ENCODE measurements around the gene UBC. TPM values are rescaled to one million over a fixed set of nuclear protein-coding genes. Genes with fewer than 3 reads are reported as not detected.
"Not testable (repeated sequence)": the region's sequence is repeated elsewhere in the genome, so short reads cannot be mapped to it uniquely, and the experiment has no call there.

Gene UBC
- 1,088 TPM for polyA plus RNA-seq (2013, experiment 1 of 2; ENCODE audit: insufficient read length)
- 1,151 TPM for polyA plus RNA-seq (2013, experiment 2 of 2; ENCODE audit: insufficient read length)

DNA sequence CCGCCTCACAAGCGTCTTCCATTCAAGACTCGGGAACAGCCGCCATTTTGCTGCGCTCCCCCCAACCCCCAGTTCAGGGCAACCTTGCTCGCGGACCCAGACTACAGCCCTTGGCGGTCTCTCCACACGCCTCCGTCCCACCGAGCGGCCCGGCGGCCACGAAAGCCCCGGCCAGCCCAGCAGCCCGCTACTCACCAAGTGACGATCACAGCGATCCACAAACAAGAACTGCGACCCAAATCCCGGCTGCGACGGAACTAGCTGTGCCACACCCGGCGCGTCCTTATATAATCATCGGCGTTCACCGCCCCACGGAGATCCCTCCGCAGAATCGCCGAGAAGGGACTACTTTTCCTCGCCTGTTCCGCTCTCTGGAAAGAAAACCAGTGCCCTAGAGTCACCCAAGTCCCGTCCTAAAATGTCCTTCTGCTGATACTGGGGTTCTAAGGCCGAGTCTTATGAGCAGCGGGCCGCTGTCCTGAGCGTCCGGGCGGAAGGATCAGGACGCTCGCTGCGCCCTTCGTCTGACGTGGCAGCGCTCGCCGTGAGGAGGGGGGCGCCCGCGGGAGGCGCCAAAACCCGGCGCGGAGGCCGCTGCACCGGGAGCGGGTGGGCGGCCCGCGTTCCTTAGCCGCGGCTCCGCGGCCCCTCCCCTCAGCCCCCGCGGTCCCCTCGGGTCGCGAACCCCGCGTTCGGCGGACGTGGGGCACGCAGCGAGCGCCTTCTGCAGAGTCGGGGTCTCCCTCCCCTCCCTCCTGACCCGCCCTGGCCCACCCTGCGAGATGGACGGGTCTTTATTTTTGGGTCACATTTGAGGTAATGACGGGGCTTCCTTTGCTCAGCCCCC, at the start of gene UBC:
Gene UBC, minus strand, starts transcription at position 259 of the 847 bp plus-strand sequence. CDS start 879 bp downstream, outside the sequence.
- DNase-seq: peak; percentile 96

DNA sequence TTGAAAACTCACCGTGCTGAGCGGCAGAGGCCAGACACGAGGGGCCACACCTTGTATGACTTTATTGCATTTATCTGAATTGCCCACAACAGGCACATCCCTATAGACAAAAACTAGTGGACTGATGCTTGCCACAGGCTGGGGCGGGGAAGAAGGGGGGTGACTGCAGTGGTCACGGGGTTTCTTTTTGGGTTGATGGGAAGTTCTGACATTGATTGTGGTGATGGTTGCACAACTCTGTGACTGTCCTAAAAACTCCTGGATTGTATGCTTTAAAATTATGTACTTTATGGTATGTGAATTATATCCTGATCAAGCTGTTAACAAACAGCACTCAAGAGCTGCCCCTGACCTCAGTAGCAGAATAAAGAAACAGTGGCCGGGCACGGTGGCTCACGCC, 48.8 kb upstream of the UBC start:
- DNase-seq: no peak

DNA sequence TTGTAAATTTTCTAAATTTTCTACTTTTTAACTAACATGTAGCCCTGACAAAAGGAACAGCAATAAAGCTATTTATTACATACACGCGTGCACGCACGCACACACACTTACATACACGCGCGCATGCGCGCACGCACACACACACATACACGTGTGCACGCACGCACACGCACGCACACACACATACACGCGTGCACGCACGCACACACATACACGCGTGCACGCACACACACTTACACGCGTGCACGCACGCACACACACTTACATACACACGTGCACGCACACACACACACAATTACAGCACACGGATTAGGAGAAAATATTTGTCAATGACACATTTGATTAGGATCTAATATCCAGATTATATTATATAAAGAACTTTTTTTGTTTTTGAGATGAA, 46.6 kb upstream of the UBC start:
- DNase-seq: no peak

DNA sequence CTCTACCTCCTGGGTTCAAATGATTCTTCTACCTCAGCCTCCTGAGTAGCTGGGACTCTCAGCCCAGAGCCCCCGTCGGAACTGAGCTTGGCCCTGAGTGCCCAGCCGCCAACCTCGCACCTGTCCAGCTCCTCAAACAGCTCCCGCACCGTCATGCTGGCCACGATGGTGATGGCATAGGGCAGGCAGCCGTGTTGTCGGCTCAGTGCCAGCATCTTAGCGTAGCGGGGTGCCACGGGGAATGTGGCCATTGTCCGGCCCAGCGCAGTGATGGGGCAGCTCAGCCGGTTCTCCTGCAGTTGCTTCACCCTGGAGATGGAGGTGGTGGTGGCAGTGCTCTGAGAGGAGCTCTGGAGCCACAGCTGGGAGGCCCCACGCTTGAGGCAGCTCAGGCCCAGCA, 42.1 kb upstream of the UBC start:
- no peak for DNase-seq

DNA sequence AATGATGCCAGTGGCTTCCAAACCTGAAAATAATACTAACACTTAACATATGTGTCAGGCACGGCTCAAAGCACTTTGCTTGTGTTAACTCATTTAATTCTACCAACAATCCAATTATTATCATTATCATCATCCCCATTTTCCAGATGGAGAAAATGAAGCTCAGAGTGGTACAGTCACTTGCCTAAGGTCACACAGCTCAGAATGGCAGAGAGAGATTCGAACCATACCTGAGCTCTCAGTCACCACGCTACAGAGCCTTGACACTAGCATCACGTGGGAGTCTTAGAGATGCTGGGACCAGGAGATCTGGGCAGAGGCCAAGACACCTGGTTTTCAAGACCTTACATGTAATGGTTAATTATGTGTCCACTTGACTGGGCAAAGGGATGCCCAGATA, 40.3 kb upstream of the UBC start:
- DNase-seq: no peak

DNA sequence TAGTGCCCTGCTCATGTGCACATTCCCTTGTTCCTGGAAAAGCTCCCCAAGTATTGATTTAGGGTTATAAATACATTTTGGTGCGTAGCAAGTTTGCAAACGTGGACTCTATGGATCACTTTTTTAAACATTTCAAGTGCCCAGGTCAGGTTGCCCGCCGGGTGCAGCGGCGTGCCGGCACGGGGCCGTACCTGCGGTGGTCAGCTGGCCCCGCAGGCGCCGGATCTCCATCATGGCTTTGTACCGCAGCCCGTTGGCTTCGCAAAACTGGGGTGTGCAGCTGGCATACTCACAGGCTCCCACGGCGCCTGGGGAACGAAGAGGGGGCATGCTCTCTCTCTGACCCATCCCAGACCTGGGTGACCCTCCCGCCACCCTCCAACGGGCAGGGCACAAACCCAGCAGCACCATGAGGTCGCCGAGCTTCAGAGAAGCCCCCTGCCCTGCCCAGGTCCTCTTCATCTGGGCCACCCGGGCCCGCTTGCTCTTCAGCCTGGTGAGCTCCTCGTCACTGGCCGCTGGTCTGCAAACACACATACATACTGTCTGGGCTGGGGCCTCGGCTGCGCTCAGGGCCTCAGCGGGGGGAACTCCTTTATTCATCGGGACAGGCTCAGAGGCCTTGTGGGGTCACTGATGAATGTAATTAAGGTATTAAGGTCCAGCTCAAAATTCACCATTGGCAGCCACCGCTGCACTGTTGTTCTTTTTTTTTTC, 39.4 kb upstream of the UBC start:
- no peak for DNase-seq

DNA sequence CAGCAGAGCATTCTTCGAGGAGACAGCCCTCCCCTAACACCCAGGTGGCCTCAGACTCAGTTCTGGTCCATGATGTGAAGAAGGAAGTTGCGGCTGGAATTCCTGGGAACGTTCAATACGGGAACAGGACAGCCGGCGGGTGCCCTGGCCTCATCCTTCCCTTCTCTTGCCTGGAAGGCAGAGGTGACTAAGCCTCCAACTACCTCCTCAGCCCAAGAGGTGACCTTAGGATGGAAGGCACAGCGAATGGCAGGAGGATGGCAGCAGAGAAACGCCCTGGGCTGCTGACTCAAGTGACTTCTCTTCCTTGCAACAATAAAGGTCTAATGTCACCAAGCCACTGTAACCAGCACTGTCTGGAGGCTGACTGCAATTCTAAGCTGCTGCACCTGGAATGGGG, 38.4 kb upstream of the UBC start:
- DNase-seq: no peak

DNA sequence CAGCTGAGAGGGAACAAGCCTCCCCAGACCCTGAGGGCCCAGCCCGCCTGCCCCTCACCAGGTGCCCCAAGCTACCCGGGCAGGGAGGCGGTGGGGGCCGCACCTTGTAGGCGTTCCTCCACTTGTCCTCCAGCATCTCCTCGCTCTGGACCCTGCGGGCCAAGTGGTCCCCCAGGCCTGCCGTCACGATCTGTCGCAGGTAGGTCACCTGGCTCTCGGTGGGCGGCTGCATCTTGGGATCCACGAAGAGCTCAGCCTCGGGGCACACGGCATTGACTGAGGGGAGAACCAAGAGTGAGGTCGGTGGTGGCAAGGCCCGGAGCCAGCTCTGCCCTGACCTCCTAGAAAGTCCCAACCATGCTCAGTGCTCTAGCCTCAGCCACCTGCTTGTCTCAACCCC, 37.8 kb upstream of the UBC start:
- no peak for DNase-seq

DNA sequence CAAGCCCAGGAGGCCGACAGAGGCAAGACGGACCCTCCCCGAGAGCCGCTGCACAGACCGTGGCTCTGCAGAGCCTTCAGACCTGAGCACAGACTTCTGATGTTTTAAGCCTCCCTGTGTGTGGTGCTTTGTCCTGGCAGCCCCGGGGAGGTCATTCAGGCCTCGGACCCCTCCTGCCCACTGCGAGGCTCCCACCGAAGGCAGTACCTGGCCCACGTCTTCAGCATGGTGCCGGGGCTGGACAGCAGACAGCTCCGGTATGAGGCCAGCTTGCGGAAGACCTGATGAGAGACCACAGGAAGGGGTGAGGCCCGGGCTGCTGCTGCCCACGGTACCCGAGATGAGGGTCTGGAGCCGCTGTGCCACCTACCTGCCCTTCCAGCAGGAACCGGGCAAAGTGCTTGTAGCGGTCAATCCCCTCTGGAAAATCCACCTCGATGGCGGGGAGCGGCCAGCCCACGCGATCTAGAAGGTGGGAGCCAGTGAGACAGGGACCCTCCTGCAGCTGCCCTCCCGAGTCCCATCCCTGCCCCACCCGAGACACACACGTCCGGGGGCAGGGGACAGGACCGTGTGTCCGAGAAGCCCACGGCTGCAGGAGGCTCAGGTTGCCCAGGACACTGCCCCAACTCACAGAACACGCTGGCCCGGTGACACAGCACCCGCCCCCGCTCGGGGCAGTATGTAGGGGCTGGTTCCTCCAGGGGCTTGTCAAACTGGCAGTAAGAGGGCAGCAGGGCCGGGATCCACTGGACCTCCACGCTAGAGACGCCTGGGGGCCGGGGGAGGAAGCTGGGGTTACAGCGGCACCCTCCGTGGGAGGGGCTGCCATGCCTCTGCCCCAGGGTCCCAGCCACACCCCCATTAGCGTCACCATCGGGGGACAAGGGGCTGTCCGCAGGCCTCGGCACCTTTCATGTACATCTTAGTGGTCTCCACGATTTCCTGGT, 35.6 kb upstream of the UBC start:
- DNase-seq: no peak

DNA sequence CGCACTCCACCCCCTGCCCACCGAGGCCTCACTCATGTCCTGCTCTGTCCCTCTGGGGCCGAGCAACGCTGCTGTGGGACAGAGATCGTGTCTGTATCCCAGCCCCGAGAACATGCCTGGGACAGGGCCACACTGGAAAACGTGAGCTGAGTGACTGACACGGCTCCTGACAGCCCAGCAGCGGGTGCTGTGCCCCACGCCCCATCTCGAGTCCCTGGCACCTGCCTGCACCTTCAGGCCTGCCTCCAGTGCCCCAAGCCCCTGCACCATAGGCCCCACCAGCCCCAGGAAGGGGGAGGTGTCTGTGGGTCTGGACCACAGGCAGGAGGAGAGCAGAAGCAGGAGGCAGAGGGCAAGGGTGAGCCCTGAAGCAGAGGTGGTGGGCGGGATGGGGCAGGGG, 34.6 kb upstream of the UBC start:
- no peak for DNase-seq

DNA sequence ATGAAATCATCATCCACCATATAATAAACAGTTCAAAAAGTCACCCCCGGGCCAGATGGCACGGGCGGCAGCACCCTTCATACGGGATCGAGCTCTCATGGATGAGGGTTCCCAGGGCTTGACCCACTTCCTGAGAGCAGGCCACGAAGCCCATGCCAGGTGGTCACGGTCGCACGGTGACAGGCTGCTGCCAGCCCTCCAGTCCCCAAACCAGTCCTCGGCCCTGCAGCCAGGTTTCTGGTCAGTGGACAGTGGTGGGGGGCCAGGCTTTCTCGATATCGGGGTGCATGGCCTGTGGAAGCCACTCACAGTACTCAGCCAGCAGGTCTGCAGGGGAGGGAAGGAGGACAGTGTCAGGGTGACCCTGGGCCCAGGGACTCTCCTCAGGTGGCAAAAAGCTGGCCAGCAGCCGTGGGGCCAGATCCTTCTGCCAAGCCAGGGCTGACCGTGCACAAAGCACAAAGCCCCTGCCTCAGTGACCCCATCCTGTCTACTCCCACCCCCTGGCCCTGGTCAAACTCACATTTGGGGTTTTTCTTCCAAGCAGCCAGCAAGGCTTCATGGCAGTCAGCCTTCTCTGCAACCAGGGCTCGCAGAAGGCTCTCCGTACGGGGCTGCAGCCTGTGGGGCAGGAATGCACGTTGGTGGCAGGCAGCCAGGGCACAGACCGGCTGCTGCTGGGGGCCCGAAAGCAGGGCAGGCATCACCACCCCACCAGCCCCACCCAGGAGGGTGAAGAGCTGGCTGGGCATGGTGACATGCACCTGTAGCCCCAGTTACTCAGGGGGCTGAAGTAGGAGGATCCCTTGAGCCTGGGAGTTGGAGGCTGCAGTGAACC, 33.3 kb upstream of the UBC start:
- DNase-seq: no peak

DNA sequence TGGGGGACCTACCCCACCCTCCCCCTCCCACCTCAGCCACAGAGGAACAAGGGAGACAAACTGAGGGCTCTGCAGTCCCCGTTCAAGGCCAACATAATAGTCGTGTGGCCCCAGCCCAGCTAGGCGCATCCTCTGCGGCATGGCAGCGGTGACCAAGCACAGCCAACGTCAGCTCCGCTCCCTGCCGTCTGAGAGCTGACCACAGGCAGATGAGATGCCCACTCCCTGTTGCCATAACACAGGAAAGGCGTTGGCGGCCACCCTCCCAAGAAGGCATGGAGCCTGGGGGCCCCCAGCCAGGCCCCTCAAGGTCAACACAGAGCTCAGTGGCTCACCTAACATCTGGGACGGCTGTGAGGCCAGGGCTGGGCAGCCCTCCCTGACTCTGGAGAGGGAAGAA, 32.6 kb upstream of the UBC start:
- DNase-seq: no peak

DNA sequence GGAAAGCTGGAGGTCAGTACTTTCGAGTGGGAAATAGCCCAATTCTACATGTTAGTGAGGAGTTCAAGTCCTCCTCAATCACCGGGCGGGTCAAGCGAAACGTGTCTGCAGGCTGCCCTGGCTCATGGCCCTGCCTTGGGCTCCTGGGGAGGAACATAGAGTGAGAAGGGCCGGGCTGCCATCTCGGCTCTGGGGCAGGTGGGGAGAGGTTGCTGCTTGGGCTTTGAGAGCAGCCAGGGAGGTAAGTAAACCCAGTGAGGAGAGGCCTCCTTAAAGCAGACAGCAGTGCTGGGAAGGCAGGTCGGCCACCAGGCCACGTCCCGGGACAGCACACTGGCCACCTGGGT, 32.0 kb upstream of the UBC start:
- no peak for DNase-seq

DNA sequence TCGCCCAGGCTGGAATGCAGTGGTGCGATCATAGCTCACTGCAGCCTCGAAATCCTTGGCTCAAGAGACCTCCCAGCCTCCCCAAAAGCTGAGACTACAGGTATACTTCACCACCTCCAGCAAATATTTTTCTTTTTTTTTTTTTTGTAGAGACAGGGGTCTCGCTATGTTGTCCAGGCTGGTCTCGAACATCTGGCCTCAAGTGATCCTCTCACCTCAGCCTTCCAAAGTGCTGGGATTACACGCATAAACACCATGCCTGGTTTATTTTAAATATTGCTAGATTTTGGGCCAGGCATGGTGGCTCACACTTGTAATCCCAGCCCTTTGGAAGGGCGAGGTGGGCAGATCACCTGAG, 26.7 kb upstream of the UBC start:
- no peak for DNase-seq

DNA sequence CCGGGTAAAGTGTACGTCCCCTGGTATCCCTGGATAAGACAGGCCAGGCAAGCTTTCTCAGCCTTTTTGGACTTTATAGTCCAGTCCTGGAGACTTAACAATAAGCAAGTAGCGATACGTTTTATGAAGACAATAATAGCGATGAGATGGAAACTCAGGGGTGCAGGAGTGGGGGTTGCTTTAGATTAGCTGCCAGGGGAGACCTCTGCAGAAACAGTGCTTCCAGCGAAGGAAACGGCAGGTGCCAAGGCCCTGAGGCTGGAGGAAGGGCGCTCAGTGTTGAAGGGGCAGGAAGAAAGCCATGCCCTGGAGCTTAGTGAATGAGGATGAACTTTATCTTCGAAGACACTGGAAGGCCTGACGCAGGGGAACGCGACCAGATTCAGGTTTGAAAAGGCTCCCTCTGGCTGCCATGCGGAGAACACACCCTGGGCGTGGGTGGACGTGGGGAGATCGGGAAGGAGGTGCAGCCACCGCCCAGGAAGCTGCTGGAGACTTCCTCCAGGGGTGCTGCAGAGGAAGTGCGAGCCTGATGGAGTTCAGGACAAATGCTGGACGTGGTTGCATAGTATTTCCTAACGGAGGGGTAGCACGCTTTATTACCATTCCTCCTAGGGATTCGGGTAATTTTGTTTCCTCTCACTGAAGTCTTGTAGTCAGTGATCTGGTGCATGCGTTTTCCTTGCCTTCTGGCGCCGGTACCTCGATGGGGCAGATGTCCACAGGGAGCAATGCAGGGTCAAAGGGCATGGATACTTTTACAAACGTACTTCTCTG, 26.1 kb upstream of the UBC start:
- peak; percentile 88 for DNase-seq

DNA sequence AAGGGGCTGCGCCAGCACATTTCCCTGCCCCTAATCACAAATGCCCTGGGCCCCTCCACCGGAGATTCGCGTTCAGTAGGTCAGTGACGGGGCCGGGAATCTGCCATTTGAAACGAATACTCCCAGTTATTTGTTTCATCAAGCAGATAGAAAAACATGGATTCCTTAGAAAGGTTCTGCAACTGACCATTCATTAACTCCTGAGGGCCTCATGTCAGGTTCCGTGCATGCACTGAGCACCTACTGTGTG, 25.6 kb upstream of the UBC start:
- no peak for DNase-seq

DNA sequence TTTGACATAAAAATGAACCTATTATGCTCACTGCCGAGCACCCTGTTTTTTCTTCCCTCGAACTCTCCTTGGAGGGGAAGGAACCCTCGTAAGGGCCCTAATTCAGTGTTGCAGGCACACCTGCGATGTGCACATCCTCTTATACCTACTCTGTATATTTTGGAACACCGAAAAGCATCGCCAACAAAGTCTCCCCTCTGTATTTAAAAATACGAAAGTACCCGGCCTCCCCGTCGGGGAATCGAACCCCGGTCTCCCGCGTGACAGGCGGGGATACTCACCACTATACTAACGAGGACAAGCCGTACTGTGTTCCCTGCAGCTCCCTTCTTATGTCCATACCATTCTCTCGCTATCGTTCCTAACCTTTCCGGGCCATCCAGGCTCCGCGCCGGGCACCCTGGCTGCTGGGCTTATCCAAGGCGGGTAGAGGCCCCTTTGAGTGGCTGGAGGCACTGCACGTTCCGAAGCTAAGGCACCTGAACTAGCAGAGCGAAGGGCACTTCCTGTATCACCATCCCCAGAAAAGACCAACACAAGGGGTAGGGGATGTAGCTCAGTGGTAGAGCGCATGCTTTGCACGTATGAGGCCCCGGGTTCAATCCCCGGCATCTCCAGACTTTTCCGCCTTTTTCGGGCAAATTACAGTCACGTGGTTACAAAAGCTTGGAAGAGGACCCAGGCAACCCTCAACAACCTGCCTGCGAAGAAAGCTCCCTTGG, 25.1 kb upstream of the UBC start:
- DNase-seq: peak; percentile 99

DNA sequence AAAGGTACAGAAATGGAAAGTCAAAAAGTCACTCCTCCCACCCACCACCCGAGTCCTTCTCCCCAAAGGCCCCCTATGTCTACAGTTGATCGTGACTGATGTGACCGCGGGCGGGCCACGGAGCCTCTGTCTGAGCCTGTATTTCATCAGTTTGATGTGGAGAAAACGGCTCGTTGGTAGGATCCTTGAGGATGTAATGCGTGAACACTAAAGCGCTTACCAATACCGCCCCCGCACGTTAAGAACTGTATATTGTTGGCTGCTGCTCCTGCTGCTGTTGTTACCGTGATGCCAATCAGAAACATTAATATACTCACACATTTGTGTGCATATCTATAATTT, 24.6 kb upstream of the UBC start:
- peak; percentile 92 for DNase-seq

DNA sequence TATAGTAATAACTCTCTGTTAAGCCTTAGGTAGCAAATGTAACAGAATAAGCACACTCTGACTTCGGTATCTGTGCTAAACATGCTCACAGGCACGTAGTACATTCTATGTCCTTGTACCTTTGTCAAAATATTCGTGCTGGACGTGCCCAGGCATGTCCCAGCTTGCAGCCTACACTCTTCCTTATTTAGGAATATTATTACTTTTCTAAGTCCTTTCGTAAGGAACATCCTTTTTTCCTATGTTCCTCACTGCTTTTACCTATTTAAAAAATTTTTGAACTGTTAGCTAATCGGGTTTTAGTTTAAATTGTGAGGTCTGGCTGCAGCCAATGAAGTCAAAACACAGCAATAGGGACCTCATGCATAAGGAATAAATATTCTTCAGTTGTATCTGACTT, 24.1 kb upstream of the UBC start:
- peak; percentile 87 for DNase-seq

DNA sequence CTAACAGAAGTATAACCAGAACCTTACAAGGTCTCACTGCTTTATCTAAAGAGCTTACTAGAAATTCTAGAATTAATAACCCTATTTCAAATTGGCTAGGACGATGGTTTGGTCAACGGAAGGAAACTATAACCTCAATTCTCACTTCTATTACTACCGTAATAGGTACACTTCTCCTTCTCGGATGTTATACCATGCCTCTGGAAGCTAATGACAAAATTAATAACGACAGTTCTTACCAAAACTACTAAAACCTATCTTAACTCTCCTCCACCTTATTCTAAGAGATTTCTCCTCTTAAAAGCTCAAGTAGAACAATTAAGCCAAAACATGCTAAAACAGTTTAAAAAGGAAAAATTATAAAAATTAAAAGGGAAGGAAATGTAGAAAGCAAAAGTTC, 23.7 kb upstream of the UBC start:
- DNase-seq: no peak

DNA sequence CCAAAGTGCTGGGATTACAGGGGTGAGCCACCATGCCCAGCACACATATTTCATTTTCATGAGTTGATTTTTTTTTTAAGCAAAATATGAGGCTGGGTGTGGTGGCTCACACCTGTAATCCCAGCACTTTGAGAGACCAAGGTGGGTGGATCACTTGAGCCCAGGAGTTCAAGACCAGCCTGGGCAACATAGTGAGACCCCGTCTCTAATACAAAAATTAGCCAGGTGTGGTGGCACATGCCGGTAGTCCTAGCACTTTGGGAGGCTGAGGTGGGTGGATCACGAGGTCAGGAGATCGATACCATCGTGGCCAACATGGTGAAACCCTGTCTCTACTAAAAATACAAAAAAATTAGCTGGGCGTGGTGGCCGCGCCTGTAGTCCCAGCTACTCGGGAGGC, 17.1 kb upstream of the UBC start:
- not testable (repeated sequence) for DNase-seq

Measured in fibroblast of skin of scalp (primary cell).